Upper lobe of left lung (tissue), 6 donors: ENCODE data around the gene NLRX1. TPM values are rescaled to one million over a fixed set of nuclear protein-coding genes. Genes with fewer than 3 reads are reported as not detected.
A peak's percentile ranks its signal among the peaks of the same experiment; 100 is the strongest.
"Not testable (repeated sequence)": the region's sequence is repeated elsewhere in the genome, so short reads cannot be mapped to it uniquely, and the experiment has no call there.

Experiments used
- ATAC-seq, 2 donors: fragments of 200-7000 bp; cut with Tn5 transposase; one replicate each; pipeline ENCODE4 v1.9.1; 2022; ENCODE audit warnings: mild to moderate bottlenecking in 2 of 2, moderate library complexity in 2 of 2; ENCODE audit not compliant: low FRiP score in 2 of 2
- DNase-seq, 2 donors: peaks; one replicate each; pipeline ENCODE4 v3.0.0-alpha.2; 2019 to 2020
- H3K27ac ChIP-seq, 4 donors: fragments of 200-600 bp; sonication (generic); one replicate each; pipeline ENCODE4 v1.5.1; 2016 to 2019
- H3K27me3 ChIP-seq, 4 donors: fragments of 200-600 bp; sonication (generic); one replicate each; pipeline ENCODE4 v1.5.1; 2017 to 2019
- H3K36me3 ChIP-seq, 4 donors: fragments of 200-600 bp; sonication (generic); one replicate each; pipeline ENCODE4 v1.5.1; 2016 to 2019
- H3K4me1 ChIP-seq, 4 donors: fragments of 200-600 bp; sonication (generic); one replicate each; pipeline ENCODE4 v1.5.1; 2018 to 2019
- H3K4me3 ChIP-seq, 4 donors: fragments of 200-600 bp; sonication (generic); one replicate each; pipeline ENCODE4 v1.5.1; 2017 to 2019; ENCODE audit warnings: mild to moderate bottlenecking in 2 of 4, moderate library complexity in 1 of 4
- H3K9me3 ChIP-seq, 4 donors: fragments of 200-600 bp; sonication (generic); one replicate each; pipeline ENCODE4 v1.5.1; 2018 to 2019
- CTCF ChIP-seq, 6 experiments: fragments of 450-650 bp in 4 of 6; fragments of 200-600 bp in 2 of 6; sonication (generic) in 2 of 6; IDR thresholded peaks; one replicate each; pipeline ENCODE4 v1.5.1; 2016 to 2019; ENCODE audit warnings: antibody characterized with exemption in 6 of 6
- EP300 ChIP-seq, 4 donors: sonication (generic); formaldehyde crosslinking; IDR thresholded peaks; one replicate each; pipeline ENCODE4 v1.5.1; 2017; ENCODE audit warnings: antibody characterized with exemption in 4 of 4, control low read depth in 2 of 4
- POLR2A ChIP-seq, 4 donors: fragments of 450-650 bp; IDR thresholded peaks; one replicate each; pipeline ENCODE4 v1.5.1; 2016 to 2017; ENCODE audit warnings: antibody characterized with exemption in 4 of 4, mild to moderate bottlenecking in 2 of 4
- POLR2AphosphoS5 ChIP-seq, 2 donors: sonication (generic); formaldehyde crosslinking; IDR thresholded peaks; one replicate each; pipeline ENCODE4 v1.5.1; 2017; ENCODE audit warnings: antibody characterized with exemption in 2 of 2
- WGBS, 2 donors: methylation state at CpG; one replicate each; pipeline ENCODE4 v1.1.5; 2017 to 2018; 5-methylcytosine and 5-hydroxymethylcytosine counted together
- total RNA-seq, 6 donors: library from RNA; depleted of rRNA in 4 of 6; stranded (reverse); fragments of >200 nt in 4 of 6; gene quantifications; one replicate each; pipeline versions ENCODE4 v1.1.0 to v1.2.1, GENCODE V29; 2016 to 2021
- donor health status: DM: no; HTN: no; CAD: no; lungs with moderate emphysema.
- donor health status: DM: no; HTN: yes; CAD: no; lungs with severe emphysema.

The NLRX1 gene
- total RNA-seq, 6 donors from 2014 or later, result 13.1 to 34.5 (median 20.2) TPM

GRCh38 chr11:119188887-119189286 is 20.4 kb downstream of the NLRX1 start:
- Histone ChIP-seq H3K36me3 (peaks cover 0 to under 1% (median 0%) of the 10 kb centered on the region in 4 donors), H3K27ac (no peak overlapping the region), H3K9me3 (no peaks in the 10 kb centered on the region), H3K4me3 (no peak overlapping the region), H3K4me1 (no peaks in the 10 kb centered on the region), H3K27me3 (no peaks in the 10 kb centered on the region)
- ATAC-seq, result no peak
- 85 to 86% methylated on average over 8 of the region's 8 CpGs for WGBS, 2 donors
- no peak for DNase-seq
- no peak for TF ChIP-seq POLR2A (IDR thresholded peaks at IDR 0.05)
- no peak for TF ChIP-seq POLR2AphosphoS5 (IDR thresholded peaks at IDR 0.05)
- TF ChIP-seq EP300 (IDR thresholded peaks at IDR 0.05), result no peak
- TF ChIP-seq CTCF (IDR thresholded peaks at IDR 0.05), result no peak

- WGBS, 2 donors, result 86 to 97% methylated on average over 3 of the region's 4 CpGs
Observed at GRCh38 chr11:119189393-119189792, 20.9 kb downstream of the NLRX1 start.

GRCh38 chr11:119190531-119190930 is 22.0 kb downstream of the NLRX1 start:
- DNase-seq, result no peak
- no peak overlapping the region for H3K27ac ChIP-seq
- TF ChIP-seq CTCF (IDR thresholded peaks at IDR 0.05), result no peak
- TF ChIP-seq POLR2A (IDR thresholded peaks at IDR 0.05), result no peak
- TF ChIP-seq POLR2AphosphoS5 (IDR thresholded peaks at IDR 0.05), result no peak
- no peak for TF ChIP-seq EP300 (IDR thresholded peaks at IDR 0.05)
- 82 to 83% methylated on average over 9 of the region's 9 CpGs for WGBS, 2 donors
- no peaks in the 10 kb centered on the region for H3K9me3 ChIP-seq
- H3K4me3 ChIP-seq, result no peak overlapping the region
- no peaks in the 10 kb centered on the region for H3K36me3 ChIP-seq
- no peak for ATAC-seq
- H3K4me1 ChIP-seq, result no peaks in the 10 kb centered on the region
- H3K27me3 ChIP-seq, result no peaks in the 10 kb centered on the region

More at GRCh38 chr11:119189393-119189792, 20.9 kb downstream of the NLRX1 start:
- no peaks in the 10 kb centered on the region for H3K36me3 ChIP-seq
- H3K27ac ChIP-seq, result no peak overlapping the region
- no peak overlapping the region for H3K4me3 ChIP-seq
- H3K9me3 ChIP-seq, result no peaks in the 10 kb centered on the region
- ATAC-seq (no peak), DNase-seq (no peak)
- no peaks in the 10 kb centered on the region for H3K27me3 ChIP-seq
- no peaks in the 10 kb centered on the region for H3K4me1 ChIP-seq
- TF ChIP-seq EP300 (IDR thresholded peaks at IDR 0.05) (no peak), CTCF (IDR thresholded peaks at IDR 0.05) (no peak), POLR2AphosphoS5 (IDR thresholded peaks at IDR 0.05) (no peak), POLR2A (IDR thresholded peaks at IDR 0.05) (no peak)

GRCh38 chr11:119191265-119191664 is 22.7 kb downstream of the NLRX1 start:
- H3K27ac ChIP-seq, DNase-seq, H3K36me3 ChIP-seq, ATAC-seq, H3K27me3 ChIP-seq, H3K4me3 ChIP-seq, H3K4me1 ChIP-seq, H3K9me3 ChIP-seq: not testable (repeated sequence)
- 88 to 90% methylated on average over 14 of the region's 14 CpGs for WGBS, 2 donors

GRCh38 chr11:119192111-119192510 is 23.6 kb downstream of the NLRX1 start:
- ATAC-seq, result no peak
- no peaks in the 10 kb centered on the region for H3K9me3 ChIP-seq
- no peak for TF ChIP-seq POLR2AphosphoS5 (IDR thresholded peaks at IDR 0.05)
- TF ChIP-seq CTCF (IDR thresholded peaks at IDR 0.05), result no peak
- no peak for TF ChIP-seq EP300 (IDR thresholded peaks at IDR 0.05)
- TF ChIP-seq POLR2A (IDR thresholded peaks at IDR 0.05), result no peak
- H3K27ac ChIP-seq, result peak overlapping the region; percentile 20 to 71 (median 40)
- WGBS, 2 donors, result 86 to 98% methylated on average over 3 of the region's 3 CpGs
- H3K4me3 ChIP-seq, result no peak overlapping the region
- peaks cover 0 to 7% (median 2%) of the 10 kb centered on the region in 4 donors for H3K4me1 ChIP-seq
- no peaks in the 10 kb centered on the region for H3K36me3 ChIP-seq
- no peak for DNase-seq
- H3K27me3 ChIP-seq, result no peaks in the 10 kb centered on the region
